Type B pancreatic cell (in vitro differentiated cells): Measurements from ENCODE around the gene CCDC127. TPM values are rescaled to one million over a fixed set of nuclear protein-coding genes. Genes with fewer than 3 reads are reported as not detected.
A peak's percentile ranks its signal among the peaks of the same experiment; 100 is the strongest.

ENCODE experiments used
- DNase-seq: peaks from one replicate; pipeline ENCODE4 v3.0.0; 2021; ENCODE audit warnings: mixed read lengths; ENCODE audit not compliant: unreplicated experiment; ENCODE audit errors: extremely low spot score
- H3K27ac Mint-ChIP-seq: 2 replicates; pipeline ENCODE4 v1.8.0; 2021; ENCODE audit warnings: mild to moderate bottlenecking, mixed read lengths
- H3K27me3 Mint-ChIP-seq: 2 replicates; pipeline ENCODE4 v1.8.0; 2021; ENCODE audit warnings: mixed read lengths
- H3K36me3 Mint-ChIP-seq: 2 replicates; pipeline ENCODE4 v1.8.0; 2021; ENCODE audit warnings: mixed read lengths
- H3K4me1 Mint-ChIP-seq: one replicate; pipeline ENCODE4 v1.8.0; 2021; ENCODE audit warnings: mixed read lengths; ENCODE audit not compliant: unreplicated experiment
- H3K4me3 Mint-ChIP-seq: 2 replicates; pipeline ENCODE4 v1.8.0; 2021; ENCODE audit warnings: mild to moderate bottlenecking, mixed read lengths
- H3K9me3 Mint-ChIP-seq: 2 replicates; pipeline ENCODE4 v1.8.0; 2021; ENCODE audit warnings: mixed read lengths
- total RNA-seq: library from RNA; stranded (reverse); gene quantifications from 2 replicates; pipeline ENCODE4 v1.2.1, GENCODE V29; 2021; ENCODE audit warnings: low replicate concordance
- TF ChIP-seq, protein P1 (sequence below): fragments of 200-600 bp; sonication (generic); conservative IDR thresholded peaks from 2 replicates; pipeline ENCODE4 v1.5.0; 2021; ENCODE audit warnings: antibody characterized with exemption, mild to moderate bottlenecking

Gene CCDC127
- total RNA-seq, 1 donor from 2014 or later, result 10.8 TPM

DNA sequence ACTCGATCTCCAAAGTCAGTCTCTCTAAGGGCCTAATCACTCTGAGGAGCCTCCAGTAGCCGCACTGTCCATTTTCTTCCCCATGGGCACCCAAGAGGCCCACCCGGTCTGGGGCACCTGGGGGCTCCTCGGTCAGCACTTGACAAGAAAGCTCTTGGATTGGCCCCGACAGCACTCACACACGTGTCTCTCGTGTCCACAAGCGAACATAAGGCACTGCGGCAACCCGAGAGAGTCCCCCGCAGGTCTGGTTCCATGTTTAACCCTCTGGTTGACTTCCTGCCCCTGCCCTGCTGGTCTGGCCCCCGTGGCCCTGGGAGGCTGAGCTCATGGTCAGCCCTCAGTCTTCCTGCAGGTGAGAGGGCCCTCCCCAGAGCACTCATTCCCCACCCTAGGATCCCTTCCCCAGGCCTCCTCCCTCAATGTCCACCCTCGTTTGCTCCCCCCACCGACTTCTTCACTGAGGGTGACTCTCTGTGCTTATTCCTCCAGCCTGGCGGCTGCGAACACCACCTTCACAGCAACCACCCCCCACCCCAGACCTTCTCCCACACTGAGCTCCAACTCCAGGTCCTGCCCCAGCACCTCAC lies 43.0 kb downstream of the CCDC127 start:
- DNase-seq, result no peak
- TF ChIP-seq, protein P1, sequence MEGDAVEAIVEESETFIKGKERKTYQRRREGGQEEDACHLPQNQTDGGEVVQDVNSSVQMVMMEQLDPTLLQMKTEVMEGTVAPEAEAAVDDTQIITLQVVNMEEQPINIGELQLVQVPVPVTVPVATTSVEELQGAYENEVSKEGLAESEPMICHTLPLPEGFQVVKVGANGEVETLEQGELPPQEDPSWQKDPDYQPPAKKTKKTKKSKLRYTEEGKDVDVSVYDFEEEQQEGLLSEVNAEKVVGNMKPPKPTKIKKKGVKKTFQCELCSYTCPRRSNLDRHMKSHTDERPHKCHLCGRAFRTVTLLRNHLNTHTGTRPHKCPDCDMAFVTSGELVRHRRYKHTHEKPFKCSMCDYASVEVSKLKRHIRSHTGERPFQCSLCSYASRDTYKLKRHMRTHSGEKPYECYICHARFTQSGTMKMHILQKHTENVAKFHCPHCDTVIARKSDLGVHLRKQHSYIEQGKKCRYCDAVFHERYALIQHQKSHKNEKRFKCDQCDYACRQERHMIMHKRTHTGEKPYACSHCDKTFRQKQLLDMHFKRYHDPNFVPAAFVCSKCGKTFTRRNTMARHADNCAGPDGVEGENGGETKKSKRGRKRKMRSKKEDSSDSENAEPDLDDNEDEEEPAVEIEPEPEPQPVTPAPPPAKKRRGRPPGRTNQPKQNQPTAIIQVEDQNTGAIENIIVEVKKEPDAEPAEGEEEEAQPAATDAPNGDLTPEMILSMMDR, result no peak
- Mint-ChIP-seq H3K27ac (no peak overlapping the region), H3K27me3 (no peaks in the 10 kb centered on the region), H3K9me3 (no peaks in the 10 kb centered on the region), H3K36me3 (peaks cover 6% of the 10 kb centered on the region), H3K4me3 (no peak overlapping the region), H3K4me1 (peaks cover 5% of the 10 kb centered on the region)

DNA sequence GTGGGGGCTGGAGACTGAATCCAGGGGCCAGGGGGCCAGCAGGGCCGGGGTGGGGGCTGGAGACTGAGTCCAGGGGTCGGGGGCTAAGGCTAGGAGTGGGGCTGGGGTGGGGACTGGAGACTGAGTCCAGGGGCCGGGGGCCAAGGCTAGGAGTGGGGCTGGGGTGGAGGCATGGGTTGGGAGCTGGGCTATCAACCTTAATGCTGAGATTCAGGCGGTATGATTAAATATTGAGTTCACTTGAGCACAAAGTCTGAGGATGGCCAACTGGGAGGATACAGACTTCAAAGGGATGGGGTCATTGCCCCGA lies 43.7 kb downstream of the CCDC127 start:
- H3K9me3 Mint-ChIP-seq, result no peaks in the 10 kb centered on the region
- peaks cover 5% of the 10 kb centered on the region for H3K4me1 Mint-ChIP-seq
- TF ChIP-seq, protein P1, result no peak
- no peak overlapping the region for H3K4me3 Mint-ChIP-seq
- no peaks in the 10 kb centered on the region for H3K27me3 Mint-ChIP-seq
- no peak for DNase-seq
- H3K27ac Mint-ChIP-seq, result no peak overlapping the region
- H3K36me3 Mint-ChIP-seq, result peaks cover 6% of the 10 kb centered on the region

DNA sequence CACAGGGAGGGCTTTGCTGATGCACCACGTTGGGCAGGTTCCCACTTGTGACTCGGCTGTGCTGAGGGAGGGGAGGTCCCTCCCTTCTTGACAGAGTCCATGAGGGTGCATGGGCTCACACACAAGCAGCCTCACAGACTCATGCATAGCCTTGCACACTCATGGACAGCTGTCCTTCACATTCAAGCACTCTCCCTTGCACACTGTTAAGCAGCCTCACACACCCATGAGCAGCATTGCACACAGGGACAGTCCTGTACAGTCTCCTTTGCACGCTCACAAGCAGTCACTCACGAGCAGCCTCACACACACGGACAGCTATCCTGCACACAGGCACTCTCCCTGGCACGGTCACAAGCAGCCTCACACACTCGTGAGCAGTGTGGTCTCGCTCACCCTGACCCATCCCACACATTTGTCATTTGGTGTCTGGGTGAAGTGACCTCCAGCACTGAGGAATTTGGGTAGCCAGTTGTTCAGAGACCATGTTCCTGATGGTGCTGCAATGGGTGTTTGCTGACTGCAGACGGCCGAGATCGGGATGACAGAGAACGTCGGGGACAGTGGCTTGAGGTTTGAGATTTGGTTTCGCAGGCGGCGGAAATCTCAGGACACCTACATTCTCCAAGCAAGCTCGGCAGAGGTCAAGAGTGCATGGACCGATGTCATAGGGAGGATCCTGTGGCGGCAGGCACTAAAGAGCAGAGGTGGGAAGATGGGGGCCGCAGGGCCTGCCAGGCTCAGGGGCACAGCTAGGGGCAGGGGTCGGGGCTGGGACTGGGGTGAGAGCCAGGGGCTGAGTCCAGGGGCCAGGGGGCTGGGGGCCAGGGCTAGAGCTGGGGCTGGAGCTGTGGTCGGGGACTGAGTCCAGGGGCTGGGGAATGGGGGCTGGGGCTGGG lies 44.3 kb downstream of the CCDC127 start:
- TF ChIP-seq, protein P1, result no peak
- Mint-ChIP-seq H3K4me1 (peaks cover 6% of the 10 kb centered on the region), H3K9me3 (no peaks in the 10 kb centered on the region), H3K36me3 (peaks cover 6% of the 10 kb centered on the region), H3K27me3 (no peaks in the 10 kb centered on the region), H3K4me3 (no peak overlapping the region), H3K27ac (peak overlapping the region; percentile 61)
- no peak for DNase-seq

DNA sequence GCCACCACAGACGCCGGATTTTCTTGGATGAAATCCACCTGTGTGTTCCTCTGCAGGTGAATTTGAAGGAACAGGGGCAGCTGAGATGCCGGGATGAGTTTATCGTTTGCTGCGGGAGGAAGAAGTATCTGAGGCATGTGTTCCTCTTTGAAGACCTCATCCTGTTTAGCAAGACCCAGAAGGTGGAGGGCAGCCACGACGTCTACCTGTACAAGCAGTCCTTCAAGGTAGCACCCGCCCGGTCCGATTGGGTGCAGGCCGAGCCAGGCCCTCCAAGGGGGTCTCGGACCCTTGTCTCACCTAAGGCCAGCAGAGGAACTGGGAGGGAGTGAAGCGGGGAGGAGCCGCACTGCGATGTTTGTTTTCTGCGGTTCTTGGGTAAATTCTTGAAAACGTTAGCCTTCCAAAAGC lies 45.1 kb downstream of the CCDC127 start:
- no peaks in the 10 kb centered on the region for H3K9me3 Mint-ChIP-seq
- peaks cover 6% of the 10 kb centered on the region for H3K36me3 Mint-ChIP-seq
- TF ChIP-seq, protein P1, result no peak
- no peak overlapping the region for H3K27ac Mint-ChIP-seq
- peaks cover 9% of the 10 kb centered on the region for H3K4me1 Mint-ChIP-seq
- H3K27me3 Mint-ChIP-seq, result no peaks in the 10 kb centered on the region
- H3K4me3 Mint-ChIP-seq, result no peak overlapping the region
- no peak for DNase-seq

DNA sequence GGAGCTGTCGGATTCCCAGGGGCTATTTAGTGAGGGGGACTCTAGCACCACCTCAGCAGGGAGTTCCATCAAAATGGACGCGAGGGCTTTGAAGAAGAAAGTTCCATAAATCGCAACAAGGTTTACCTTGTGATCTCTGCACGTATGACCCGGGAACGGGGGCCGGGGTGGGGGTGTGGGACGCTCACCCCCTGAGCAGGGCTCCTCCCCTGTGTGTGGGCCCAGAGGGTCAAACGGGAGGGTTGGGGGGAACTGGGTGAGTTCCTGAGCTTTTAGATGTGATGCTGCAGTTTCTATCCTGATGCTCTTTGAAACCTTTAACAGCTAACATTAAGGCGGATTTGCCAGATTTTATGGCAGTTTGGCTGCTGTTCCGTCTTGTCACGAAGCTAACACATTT lies 45.5 kb downstream of the CCDC127 start:
- DNase-seq, result no peak
- Mint-ChIP-seq H3K9me3 (no peaks in the 10 kb centered on the region), H3K4me1 (peaks cover 9% of the 10 kb centered on the region), H3K27me3 (no peaks in the 10 kb centered on the region), H3K36me3 (peaks cover 6% of the 10 kb centered on the region), H3K27ac (no peak overlapping the region), H3K4me3 (no peak overlapping the region)
- TF ChIP-seq, protein P1, result no peak
